GM12873 (cell line): Measurements from ENCODE around the gene KDM5A.

Experiments used
- CTCF ChIP-seq: IDR thresholded peaks from 2 replicates; pipeline ENCODE4 v1.5.1; 2012; ENCODE audit warnings: low read depth, mild to moderate bottlenecking, moderate library complexity, low read length, control low read depth; ENCODE audit not compliant: insufficient read depth; ENCODE audit errors: missing control alignments

KDM5A gene

GRCh38 chr12:291153-291723 is 97.9 kb downstream of the KDM5A start:
- no peak for TF ChIP-seq CTCF

DNA sequence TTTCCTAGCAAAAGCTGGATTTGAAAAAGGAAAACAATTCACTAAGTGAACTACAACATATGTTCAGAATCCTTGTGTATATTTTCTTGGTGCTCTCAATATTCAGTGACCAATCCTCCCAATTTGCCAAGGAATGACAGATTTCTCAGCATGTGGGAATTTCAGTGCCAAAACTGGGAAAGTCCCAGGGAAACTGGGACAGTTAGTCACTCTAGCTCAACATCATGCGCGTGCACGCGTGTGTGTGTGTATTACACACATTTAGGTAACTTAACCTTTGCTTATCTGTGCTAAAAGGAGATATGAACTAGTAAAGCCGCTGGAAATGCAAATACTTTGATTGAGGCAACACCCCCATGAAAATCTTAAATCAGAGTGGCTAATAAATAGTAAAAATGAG is 100.4 kb downstream of the KDM5A start:
- TF ChIP-seq CTCF = no peak

DNA sequence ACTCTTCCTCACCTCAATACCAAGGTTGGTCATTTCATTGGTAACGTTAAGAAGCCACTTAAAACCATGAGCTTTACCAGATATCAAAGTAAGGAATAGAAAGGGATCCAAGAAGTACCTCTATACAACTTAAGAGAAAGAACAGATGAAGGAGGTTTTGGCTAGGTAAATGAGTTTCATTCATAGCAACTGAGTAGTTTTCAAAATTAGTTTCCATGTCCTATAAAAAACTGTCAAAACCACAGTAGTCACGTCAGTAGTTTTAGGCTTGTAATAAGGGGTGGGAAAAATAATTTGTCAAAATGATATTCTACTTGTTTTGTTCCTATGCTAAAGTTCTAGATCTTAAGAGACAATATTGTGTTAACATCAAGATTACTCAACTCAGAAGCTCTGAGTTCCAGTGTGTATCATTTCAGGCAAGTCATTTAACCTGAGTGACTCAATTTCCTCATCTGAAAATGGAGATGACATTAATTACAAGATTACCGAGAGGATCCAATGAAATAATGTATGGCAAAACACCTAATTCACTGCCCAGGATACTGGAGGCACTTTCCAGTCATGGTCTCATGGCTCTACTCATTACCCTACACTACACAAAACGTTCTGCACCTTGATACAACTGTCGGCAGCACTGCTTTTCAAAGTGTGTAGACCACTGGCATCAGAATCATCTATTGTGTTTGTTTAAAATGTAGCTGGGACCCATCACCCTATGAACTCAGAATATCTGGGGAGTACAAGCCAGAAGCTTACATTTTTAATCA is 102.4 kb downstream of the KDM5A start:
- no peak for TF ChIP-seq CTCF

- TF ChIP-seq CTCF = no peak
Measured at GRCh38 chr12:278046-278445, 111.1 kb downstream of the KDM5A start.

DNA sequence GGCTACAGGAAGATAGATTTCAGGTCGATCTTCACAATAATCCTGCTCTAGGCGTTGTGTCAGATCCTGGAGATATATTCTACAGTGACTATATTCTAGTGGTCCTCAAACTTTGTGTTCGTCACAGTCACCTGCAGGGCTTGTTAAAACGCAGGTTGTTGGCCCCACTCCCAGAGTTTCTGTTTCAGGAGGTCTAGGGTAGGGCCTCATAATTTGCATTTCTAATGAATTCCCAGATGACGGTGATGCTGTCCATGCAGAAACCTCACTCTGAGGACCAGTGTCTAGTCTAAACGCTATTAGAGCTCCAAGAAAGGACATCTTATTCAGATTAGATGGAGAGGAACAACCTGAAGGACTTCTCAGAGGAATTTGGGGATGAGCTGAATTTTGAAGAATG is 113.3 kb downstream of the KDM5A start:
- no peak for TF ChIP-seq CTCF

DNA sequence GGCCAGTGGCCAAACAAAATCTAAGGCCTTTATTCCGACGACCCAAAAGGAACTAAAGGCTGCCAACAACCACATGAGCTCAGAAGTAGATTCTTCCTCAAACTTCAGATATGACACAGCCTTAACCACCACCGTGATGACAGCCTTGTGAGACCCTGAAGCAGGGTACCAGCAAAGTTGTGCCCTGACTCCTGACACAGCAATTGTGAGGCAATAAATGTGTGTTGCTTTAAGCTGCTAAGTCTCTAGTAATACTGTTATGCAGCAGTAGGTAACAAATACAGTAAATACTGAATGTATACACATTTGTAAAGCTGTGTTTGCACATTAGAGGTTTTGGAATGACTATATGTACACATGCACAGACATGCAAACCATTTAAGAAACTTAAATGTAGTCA is 115.7 kb downstream of the KDM5A start:
- TF ChIP-seq CTCF = no peak

GRCh38 chr12:272942-273341 is 116.2 kb downstream of the KDM5A start:
- TF ChIP-seq CTCF = no peak
